Ascending aorta (tissue), 2 donors: ENCODE data around the gene RPF1. TPM values are rescaled to one million over a fixed set of nuclear protein-coding genes. Genes with fewer than 3 reads are reported as not detected.
"Not testable (repeated sequence)": the region's sequence is repeated elsewhere in the genome, so short reads cannot be mapped to it uniquely, and the experiment has no call there.

Experiments used
- DNase-seq, 2 donors: peaks; one replicate each; pipeline ENCODE4 v3.0.0-alpha.2; 2019; ENCODE audit warnings: low spot score in 2 of 2
- H3K27ac ChIP-seq, 2 donors: fragments of 200-600 bp; sonication (generic); one replicate each; pipeline ENCODE4 v1.5.1; 2016 to 2017; ENCODE audit warnings: mild to moderate bottlenecking in 1 of 2
- H3K27me3 ChIP-seq: fragments of 200-600 bp; sonication (generic); one replicate; pipeline ENCODE4 v1.5.1; 2017
- H3K36me3 ChIP-seq, 2 donors: fragments of 200-600 bp; sonication (generic); one replicate each; pipeline ENCODE4 v1.5.1; 2016
- H3K4me1 ChIP-seq, 2 donors: fragments of 200-600 bp; sonication (generic); one replicate each; pipeline ENCODE4 v1.5.1; 2016 to 2017; ENCODE audit warnings: mild to moderate bottlenecking in 1 of 2
- H3K4me3 ChIP-seq, 2 donors: fragments of 200-600 bp; sonication (generic); one replicate each; pipeline ENCODE4 v1.5.1; 2016 to 2017; ENCODE audit warnings: mild to moderate bottlenecking in 1 of 2
- H3K9me3 ChIP-seq, 2 donors: fragments of 200-600 bp; sonication (generic); one replicate each; pipeline ENCODE4 v1.5.1; 2016
- intact Hi-C: fragments of 100-400 bp; cut with DNase I; formaldehyde crosslinking; loops from one replicate; pipeline ENCODE4 v1.15.1; 2023
- total RNA-seq: library from RNA; depleted of rRNA; stranded (reverse); fragments of >200 nt; gene quantifications from one replicate; pipeline ENCODE4 v1.1.0, GENCODE V29; 2016
- TF ChIP-seq, protein P1 (sequence below), 3 experiments: fragments of 200-600 bp in 2 of 3; fragments of 450-650 bp in 1 of 3; sonication (generic) in 2 of 3; IDR thresholded peaks; one replicate each; pipeline ENCODE4 v1.5.1; 2016 to 2019; ENCODE audit warnings: antibody characterized with exemption in 3 of 3, mild to moderate bottlenecking in 1 of 3, moderate library complexity in 1 of 3

Gene RPF1
- total RNA-seq, 1 donor from 2014 or later = 8.4 TPM

DNA sequence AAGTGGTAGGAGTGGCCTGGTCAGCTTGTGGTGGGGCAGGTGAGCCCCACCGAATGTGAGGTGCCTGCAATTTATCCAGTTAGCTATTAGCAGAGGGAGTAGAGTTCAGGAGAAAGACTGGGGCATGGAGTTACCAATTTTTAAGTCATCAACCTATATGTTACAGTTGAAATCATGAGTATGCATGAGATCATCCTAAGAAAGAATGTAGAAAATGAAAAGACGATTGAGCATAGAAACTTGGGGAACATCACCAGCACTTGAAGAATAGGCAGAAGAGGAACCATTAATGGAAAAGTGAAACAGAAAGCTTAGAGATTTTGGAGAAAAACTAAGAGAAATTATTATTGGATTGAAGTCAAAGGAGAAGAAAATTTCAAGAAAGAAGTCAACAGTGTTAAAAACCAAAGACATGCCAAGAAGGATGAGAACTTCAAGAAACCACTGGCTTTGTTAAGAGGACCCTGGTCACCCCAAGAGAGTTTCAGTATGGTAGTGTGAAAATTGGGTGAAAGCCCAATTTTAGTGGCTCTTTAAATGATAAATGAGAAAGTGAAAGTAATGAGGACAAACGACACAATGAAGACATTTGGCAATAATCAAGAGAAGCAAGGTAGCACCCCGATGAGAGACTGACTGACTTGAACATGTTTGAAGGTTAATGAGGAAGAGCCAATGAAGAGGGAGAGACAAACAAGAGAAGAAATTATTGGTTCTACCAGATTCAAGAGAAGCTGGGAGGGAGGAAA is 44.1 kb upstream of the RPF1 start:
- H3K4me3 ChIP-seq = no peak overlapping the region
- no peaks in the 10 kb centered on the region for H3K9me3 ChIP-seq
- no peaks in the 10 kb centered on the region for H3K4me1 ChIP-seq
- no peaks in the 10 kb centered on the region for H3K27me3 ChIP-seq
- no peak overlapping the region for H3K27ac ChIP-seq
- H3K36me3 ChIP-seq = no peaks in the 10 kb centered on the region
- no peak for DNase-seq
- TF ChIP-seq, protein P1, sequence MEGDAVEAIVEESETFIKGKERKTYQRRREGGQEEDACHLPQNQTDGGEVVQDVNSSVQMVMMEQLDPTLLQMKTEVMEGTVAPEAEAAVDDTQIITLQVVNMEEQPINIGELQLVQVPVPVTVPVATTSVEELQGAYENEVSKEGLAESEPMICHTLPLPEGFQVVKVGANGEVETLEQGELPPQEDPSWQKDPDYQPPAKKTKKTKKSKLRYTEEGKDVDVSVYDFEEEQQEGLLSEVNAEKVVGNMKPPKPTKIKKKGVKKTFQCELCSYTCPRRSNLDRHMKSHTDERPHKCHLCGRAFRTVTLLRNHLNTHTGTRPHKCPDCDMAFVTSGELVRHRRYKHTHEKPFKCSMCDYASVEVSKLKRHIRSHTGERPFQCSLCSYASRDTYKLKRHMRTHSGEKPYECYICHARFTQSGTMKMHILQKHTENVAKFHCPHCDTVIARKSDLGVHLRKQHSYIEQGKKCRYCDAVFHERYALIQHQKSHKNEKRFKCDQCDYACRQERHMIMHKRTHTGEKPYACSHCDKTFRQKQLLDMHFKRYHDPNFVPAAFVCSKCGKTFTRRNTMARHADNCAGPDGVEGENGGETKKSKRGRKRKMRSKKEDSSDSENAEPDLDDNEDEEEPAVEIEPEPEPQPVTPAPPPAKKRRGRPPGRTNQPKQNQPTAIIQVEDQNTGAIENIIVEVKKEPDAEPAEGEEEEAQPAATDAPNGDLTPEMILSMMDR (IDR thresholded peaks at IDR 0.05) = no peak
- intact Hi-C loops = loop anchor here (5.0 to 10.0 kb wide), 3 partner anchors 138 to 500 kb away; no protein-coding TSS in a partner anchor

DNA sequence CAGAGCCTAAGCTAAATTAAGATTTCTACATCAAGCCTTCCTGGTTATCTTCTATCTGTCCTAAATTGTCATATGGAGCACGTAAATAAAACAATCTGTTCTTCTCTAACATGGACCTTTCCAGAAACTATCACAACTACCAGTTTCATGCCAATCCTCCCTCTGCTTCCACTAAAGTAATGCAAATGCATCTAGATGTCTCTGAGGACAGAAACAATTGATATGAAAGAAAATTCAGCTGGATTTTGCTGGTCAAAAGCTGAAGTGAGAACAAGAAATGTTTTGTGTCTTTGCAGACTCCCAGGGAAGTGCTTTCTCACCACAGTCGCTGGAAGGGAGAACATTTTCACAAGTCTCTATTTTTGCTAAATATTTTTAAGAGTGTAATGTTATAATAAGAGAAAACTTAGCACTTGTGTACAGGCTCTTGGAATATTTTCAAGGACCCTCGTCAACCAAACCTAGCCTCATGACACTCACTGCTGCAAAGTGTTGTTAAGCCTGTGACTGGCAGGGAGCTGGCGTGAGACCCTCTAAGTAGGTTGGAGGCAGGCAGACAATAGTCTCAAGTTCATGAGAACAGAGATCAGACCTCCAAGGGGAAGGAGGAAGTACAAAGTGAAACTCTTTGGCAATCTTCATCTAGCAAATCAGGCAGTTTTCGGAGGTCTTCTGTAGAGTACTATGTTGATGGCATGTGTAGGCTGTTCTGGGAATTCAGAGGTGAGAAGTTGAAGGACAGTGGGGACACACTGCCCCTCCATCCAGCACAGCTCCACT is 42.0 kb upstream of the RPF1 start:
- no peaks in the 10 kb centered on the region for H3K27me3 ChIP-seq
- no peaks in the 10 kb centered on the region for H3K36me3 ChIP-seq
- DNase-seq = no peak
- TF ChIP-seq, protein P1 (IDR thresholded peaks at IDR 0.05) = no peak
- H3K9me3 ChIP-seq = no peaks in the 10 kb centered on the region
- intact Hi-C loops = loop anchor here (10.0 kb wide), 2 partner anchors 318 to 502 kb away; no protein-coding TSS in a partner anchor
- no peak overlapping the region for H3K27ac ChIP-seq
- H3K4me3 ChIP-seq = no peak overlapping the region
- no peaks in the 10 kb centered on the region for H3K4me1 ChIP-seq

GRCh38 chr1:84442256-84442655 is 36.8 kb upstream of the RPF1 start:
- TF ChIP-seq, protein P1 (IDR thresholded peaks at IDR 0.05) = peak; percentile 22 to 56 (median 51)
- Histone ChIP-seq H3K4me1 (no peaks in the 10 kb centered on the region), H3K27me3 (no peaks in the 10 kb centered on the region), H3K36me3 (no peaks in the 10 kb centered on the region), H3K27ac (no peak overlapping the region), H3K9me3 (no peaks in the 10 kb centered on the region), H3K4me3 (no peak overlapping the region)
- intact Hi-C loops = loop anchor here (1.0 to 5.0 kb wide), 3 partner anchors 162 to 495 kb away; no protein-coding TSS in a partner anchor
- DNase-seq = no peak

- H3K27ac ChIP-seq, DNase-seq: not testable (repeated sequence)
- intact Hi-C loops = loop anchor here (1.0 to 5.0 kb wide), 3 partner anchors 161 to 494 kb away; no protein-coding TSS in a partner anchor
Measured at GRCh38 chr1:84442747-84443646, 36.1 kb upstream of the RPF1 start.

DNA sequence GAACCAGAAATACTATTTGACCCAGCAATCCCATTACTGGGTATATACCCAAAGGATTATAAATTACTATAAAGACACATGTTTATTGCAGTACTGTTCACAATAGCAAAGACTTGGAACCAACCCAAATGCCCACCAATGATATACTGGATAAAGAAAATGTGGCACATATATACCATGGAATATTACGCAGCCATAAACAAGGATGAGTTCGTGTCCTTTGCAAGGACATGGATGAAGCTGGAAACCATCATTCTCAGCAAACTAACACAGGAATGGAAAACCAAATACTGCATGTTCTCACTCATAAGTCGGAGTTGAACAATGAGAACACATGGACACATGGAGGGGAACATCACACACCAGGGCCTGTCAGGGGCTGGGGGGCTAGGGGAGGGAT is 30.4 kb upstream of the RPF1 start:
- H3K4me3 ChIP-seq, H3K27me3 ChIP-seq, H3K9me3 ChIP-seq, H3K36me3 ChIP-seq, H3K27ac ChIP-seq, DNase-seq, H3K4me1 ChIP-seq, intact Hi-C loops: not testable (repeated sequence)

More at GRCh38 chr1:84442747-84443646, 36.1 kb upstream of the RPF1 start:
- not testable (repeated sequence) for H3K4me1 ChIP-seq, H3K4me3 ChIP-seq, H3K9me3 ChIP-seq, H3K36me3 ChIP-seq, H3K27me3 ChIP-seq

- no peak overlapping the region for H3K27ac ChIP-seq
- no peaks in the 10 kb centered on the region for H3K9me3 ChIP-seq
- DNase-seq = no peak
- H3K36me3 ChIP-seq = no peaks in the 10 kb centered on the region
- intact Hi-C loops = no loop called here
- H3K4me1 ChIP-seq = no peaks in the 10 kb centered on the region
- TF ChIP-seq, protein P1 (IDR thresholded peaks at IDR 0.05) = no peak
- H3K27me3 ChIP-seq = no peaks in the 10 kb centered on the region
- H3K4me3 ChIP-seq = no peak overlapping the region
Measured at GRCh38 chr1:84450910-84451309, 28.2 kb upstream of the RPF1 start.
